ENCODE results near the gene TMEM156.

GRCh38 chr4:39020130-39020529 is 12.1 kb downstream of the TMEM156 start:
- TF ChIP-seq, protein P1, sequence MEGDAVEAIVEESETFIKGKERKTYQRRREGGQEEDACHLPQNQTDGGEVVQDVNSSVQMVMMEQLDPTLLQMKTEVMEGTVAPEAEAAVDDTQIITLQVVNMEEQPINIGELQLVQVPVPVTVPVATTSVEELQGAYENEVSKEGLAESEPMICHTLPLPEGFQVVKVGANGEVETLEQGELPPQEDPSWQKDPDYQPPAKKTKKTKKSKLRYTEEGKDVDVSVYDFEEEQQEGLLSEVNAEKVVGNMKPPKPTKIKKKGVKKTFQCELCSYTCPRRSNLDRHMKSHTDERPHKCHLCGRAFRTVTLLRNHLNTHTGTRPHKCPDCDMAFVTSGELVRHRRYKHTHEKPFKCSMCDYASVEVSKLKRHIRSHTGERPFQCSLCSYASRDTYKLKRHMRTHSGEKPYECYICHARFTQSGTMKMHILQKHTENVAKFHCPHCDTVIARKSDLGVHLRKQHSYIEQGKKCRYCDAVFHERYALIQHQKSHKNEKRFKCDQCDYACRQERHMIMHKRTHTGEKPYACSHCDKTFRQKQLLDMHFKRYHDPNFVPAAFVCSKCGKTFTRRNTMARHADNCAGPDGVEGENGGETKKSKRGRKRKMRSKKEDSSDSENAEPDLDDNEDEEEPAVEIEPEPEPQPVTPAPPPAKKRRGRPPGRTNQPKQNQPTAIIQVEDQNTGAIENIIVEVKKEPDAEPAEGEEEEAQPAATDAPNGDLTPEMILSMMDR (IDR thresholded peaks at IDR 0.05) = no peak
- TF ChIP-seq EP300 (IDR thresholded peaks at IDR 0.05) = no peak
- TF ChIP-seq POLR2AphosphoS5 (IDR thresholded peaks at IDR 0.05) = no peak
